Colonic mucosa (tissue), 4 donors: ENCODE measurements around the gene RMDN3. TPM values are rescaled to one million over a fixed set of nuclear protein-coding genes. Genes with fewer than 3 reads are reported as not detected.

Experiments
- DNase-seq: peaks from one replicate; pipeline ENCODE4 v3.0.0-alpha.2; 2020
- H3K27ac ChIP-seq: fragments of 200-600 bp; one replicate; pipeline ENCODE4 v1.8.0; 2021
- H3K27me3 ChIP-seq: fragments of 200-600 bp; one replicate; pipeline ENCODE4 v1.8.0; 2021
- H3K36me3 ChIP-seq: fragments of 200-600 bp; one replicate; pipeline ENCODE4 v1.8.0; 2021
- H3K4me1 ChIP-seq: fragments of 200-600 bp; one replicate; pipeline ENCODE4 v1.8.0; 2021; ENCODE audit warnings: mild to moderate bottlenecking
- H3K4me3 ChIP-seq: fragments of 200-600 bp; one replicate; pipeline ENCODE4 v1.8.0; 2021
- H3K9ac ChIP-seq, 2 donors: one replicate each; pipeline ENCODE4 v1.7.0; 2013; ENCODE audit warnings: control low read depth in 2 of 2, low read depth in 2 of 2, low read length in 2 of 2
- H3K9me3 ChIP-seq: fragments of 200-600 bp; one replicate; pipeline ENCODE4 v1.8.0; 2021
- CTCF ChIP-seq: fragments of 200-600 bp; IDR thresholded peaks from one replicate; pipeline ENCODE4 v1.8.0; 2022; ENCODE audit warnings: antibody characterized with exemption, mild to moderate bottlenecking
- intact Hi-C: fragments of 100-400 bp; cut with DNase I; formaldehyde crosslinking; loops from one replicate; pipeline ENCODE4 v1.14.1; 2022
- total RNA-seq, 2 donors: library from RNA; stranded (reverse); fragmentation: NEBNext Ultra II Directional in 1 of 2; extraction: Animal tissue kit (Norgen Biotek cat#: 25700) in 1 of 2; gene quantifications; one replicate each; pipeline ENCODE4 v1.2.1, GENCODE V29; 2021
- donor health status: healthy.
- donor health status: DM: no; HTN: no; CAD: no.
- donor health status: DM: no; HTN: no; CAD: no.

Gene RMDN3
- total RNA-seq, 2 donors from 2014 or later, result 31.1 to 49.1 TPM

- intact Hi-C loops, result loop anchor here (2.0 to 10.0 kb wide), 2 partner anchors 36 to 112 kb away; partner anchors contain the start of gene VPS18
- Histone ChIP-seq H3K4me1 (peaks cover 7% of the 10 kb centered on the region), H3K27ac (no peak overlapping the region), H3K9ac (no peak overlapping the region), H3K27me3 (no peaks in the 10 kb centered on the region), H3K36me3 (peaks cover 6% of the 10 kb centered on the region), H3K4me3 (no peak overlapping the region), H3K9me3 (no peaks in the 10 kb centered on the region)
- peak; percentile 83 for DNase-seq
- TF ChIP-seq CTCF, result peak; percentile 72
Measured at GRCh38 chr15:40782609-40783227, 27.7 kb upstream of the RMDN3 start.

GRCh38 chr15:40776537-40777141, 21.6 kb upstream of the RMDN3 start:
- Histone ChIP-seq H3K9me3 (no peaks in the 10 kb centered on the region), H3K4me3 (no peak overlapping the region), H3K4me1 (no peaks in the 10 kb centered on the region), H3K27ac (no peak overlapping the region), H3K27me3 (no peaks in the 10 kb centered on the region), H3K9ac (no peak overlapping the region), H3K36me3 (peaks cover 16% of the 10 kb centered on the region)
- intact Hi-C loops, result no loop called here
- no peak for TF ChIP-seq CTCF
- DNase-seq, result no peak

- Histone ChIP-seq H3K27me3 (no peaks in the 10 kb centered on the region), H3K4me1 (no peaks in the 10 kb centered on the region), H3K9ac (no peak overlapping the region), H3K27ac (no peak overlapping the region), H3K9me3 (no peaks in the 10 kb centered on the region), H3K36me3 (peaks cover 16% of the 10 kb centered on the region), H3K4me3 (no peak overlapping the region)
- no peak for TF ChIP-seq CTCF
- DNase-seq, result no peak
- intact Hi-C loops, result no loop called here
Measured at GRCh38 chr15:40775740-40776536, 20.9 kb upstream of the RMDN3 start.

GRCh38 chr15:40775007-40775406, 20.0 kb upstream of the RMDN3 start:
- no peaks in the 10 kb centered on the region for H3K27me3 ChIP-seq
- H3K36me3 ChIP-seq, result peaks cover 16% of the 10 kb centered on the region
- H3K9ac ChIP-seq, result no peak overlapping the region
- TF ChIP-seq CTCF, result no peak
- peaks cover 5% of the 10 kb centered on the region for H3K4me1 ChIP-seq
- DNase-seq, result no peak
- no peak overlapping the region for H3K27ac ChIP-seq
- no peaks in the 10 kb centered on the region for H3K9me3 ChIP-seq
- no peak overlapping the region for H3K4me3 ChIP-seq
- intact Hi-C loops, result no loop called here

GRCh38 chr15:40773902-40774301, 18.8 kb upstream of the RMDN3 start:
- Histone ChIP-seq H3K4me3 (no peak overlapping the region), H3K27me3 (no peaks in the 10 kb centered on the region), H3K36me3 (peaks cover 13% of the 10 kb centered on the region), H3K9me3 (no peaks in the 10 kb centered on the region), H3K27ac (no peak overlapping the region), H3K4me1 (peaks cover 12% of the 10 kb centered on the region), H3K9ac (no peak overlapping the region)
- no peak for TF ChIP-seq CTCF
- DNase-seq, result no peak
- intact Hi-C loops, result no loop called here
